Effector CD8-positive, alpha-beta T cell (primary cell): ENCODE measurements around the gene TMEM117.

Experiments used
- DNase-seq: peaks from one replicate; lab custom pipeline; 2025; lab: John Stamatoyannopoulos, UW

TMEM117 gene

DNA sequence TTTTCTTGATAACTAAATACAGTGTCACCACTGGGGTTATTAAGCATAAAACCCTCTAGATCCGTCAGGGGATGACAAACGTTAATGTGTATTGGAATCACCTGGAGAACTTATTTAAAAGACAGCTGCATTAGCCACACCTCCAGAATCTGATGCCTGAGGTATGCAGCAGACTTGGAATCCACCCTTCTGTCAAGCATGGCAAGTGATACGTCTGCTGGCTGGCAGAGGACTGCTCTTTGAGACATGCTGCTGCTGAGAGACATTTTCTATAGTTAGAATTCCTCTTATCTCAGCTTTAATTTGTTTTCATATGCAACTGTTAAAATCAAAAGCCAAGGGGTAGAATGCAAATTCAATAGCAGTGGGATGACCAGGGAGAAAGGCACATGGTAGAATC lies 544.0 kb downstream of the TMEM117 start:
- DNase-seq: no peak

DNA sequence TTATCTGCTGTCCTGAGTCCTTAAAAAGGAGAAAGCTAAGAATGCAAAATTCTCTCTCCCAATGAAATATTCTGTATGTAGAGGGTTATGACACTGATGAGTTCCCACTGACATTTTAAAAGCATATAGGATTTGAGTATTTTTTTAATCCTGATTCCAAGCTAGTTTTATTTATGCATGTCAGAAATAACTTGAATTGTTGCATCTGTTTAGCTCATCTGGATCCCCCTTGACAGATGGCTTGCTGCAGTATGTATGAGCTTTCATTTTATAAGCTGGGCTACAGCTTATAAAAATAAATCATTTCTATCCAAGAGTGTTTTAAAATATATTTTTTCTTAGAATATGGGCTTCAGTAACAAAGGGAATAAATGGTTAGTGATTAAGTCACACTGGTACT lies 545.0 kb downstream of the TMEM117 start:
- no peak for DNase-seq

DNA sequence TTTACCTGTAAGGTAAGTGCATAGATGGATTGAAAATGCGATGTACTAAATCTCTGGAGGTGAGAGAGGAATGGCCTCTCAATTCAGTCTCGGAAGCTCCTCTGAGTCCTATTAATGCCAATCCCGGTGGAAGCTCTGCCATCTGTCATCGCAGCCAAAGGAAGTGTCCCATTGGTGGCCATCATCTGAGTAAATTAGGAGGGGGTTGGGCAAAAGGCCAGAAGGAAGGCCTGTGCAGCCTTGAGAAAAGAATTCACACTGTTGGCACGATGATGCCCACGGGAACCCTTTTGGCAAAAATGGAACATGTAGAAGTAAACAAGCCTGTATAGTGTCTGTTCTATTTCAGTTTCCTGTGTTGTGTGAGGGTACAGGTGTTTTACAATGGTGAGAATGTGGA lies 545.5 kb downstream of the TMEM117 start:
- DNase-seq: no peak

GRCh38 chr12:44384136-44384535 lies 548.3 kb downstream of the TMEM117 start:
- DNase-seq: no peak

DNA sequence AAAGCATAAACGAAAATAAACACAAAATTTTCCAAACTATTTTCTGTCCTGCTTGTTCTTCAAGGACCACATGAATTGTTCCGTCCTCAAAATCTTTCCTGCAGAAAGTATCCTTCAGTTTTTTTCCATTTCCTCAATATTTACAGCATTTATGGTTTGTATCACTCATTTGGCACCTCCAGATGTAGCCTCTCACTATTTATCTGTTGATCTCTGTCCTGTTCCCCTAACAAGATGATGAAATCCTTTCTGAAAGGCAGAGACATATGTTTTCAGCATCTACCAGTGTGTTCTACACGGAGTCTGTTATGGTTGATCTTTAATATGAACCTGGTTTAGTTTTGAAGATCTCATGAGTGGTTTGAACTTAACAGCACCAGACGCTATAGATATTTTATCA lies 550.1 kb downstream of the TMEM117 start:
- no peak for DNase-seq

DNA sequence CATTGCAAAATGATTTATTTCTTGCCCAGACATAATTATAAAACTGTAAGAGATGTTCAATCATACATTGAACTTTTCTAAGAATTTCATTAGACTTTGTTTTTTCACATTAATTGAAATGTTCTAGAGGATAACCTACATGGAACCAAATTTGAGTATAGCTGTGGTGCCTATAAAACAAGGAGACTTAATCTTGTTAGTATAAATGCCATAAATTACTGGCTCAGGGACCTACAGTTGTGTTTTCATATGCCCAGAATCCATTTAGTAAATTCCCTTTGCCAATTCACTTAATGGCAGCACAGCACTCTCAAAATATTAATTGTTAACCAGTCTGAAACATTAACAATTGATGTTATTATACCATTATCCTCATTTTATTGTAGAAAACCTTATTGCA lies 551.7 kb downstream of the TMEM117 start:
- no peak for DNase-seq

GRCh38 chr12:44389038-44389437 lies 553.2 kb downstream of the TMEM117 start:
- DNase-seq: no peak

- DNase-seq: no peak
These were observed 554.0 kb downstream of the TMEM117 start for GRCh38 chr12:44389896-44390295.

DNA sequence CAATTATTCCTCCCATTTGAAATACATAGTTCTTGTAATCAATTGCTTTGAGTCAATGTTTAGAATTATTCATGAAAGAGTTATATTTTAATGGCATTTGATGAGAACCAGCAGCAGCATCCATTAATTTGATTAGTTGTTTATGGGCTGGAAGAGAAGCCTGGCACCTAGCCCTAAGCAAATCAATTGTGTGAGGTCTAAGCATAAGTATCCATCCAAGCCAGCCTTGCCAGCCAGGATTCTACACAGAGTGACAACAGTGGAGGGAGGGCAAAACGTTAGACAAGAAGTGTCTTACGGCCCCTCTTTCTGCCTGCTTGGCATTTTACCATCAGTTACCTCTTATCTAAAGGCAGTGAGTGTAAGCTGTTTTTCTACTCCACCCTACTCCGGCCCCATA lies 561.8 kb downstream of the TMEM117 start:
- no peak for DNase-seq

- DNase-seq: no peak
These were observed 567.3 kb downstream of the TMEM117 start for GRCh38 chr12:44403185-44403584.

- no peak for DNase-seq
These were observed 569.4 kb downstream of the TMEM117 start for GRCh38 chr12:44405297-44405696.

DNA sequence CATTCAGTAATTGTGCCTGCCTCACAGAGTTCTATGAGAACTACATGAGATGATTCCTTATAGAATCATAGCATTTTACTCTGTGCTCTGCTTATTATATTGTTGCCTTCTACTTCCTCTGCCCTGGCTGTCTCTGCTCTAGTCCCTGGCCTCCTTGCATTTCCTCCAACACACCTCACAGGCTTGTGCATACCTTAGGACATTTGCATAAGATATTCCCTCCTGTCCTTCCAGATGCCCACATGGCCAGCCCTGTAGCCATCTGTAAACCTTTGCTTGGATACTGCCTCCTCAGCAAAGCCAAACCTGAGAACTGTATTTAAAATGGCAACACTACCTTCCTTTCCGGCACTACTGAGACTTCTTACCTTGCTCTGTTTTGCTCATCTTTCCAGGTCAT lies 586.7 kb downstream of the TMEM117 start:
- no peak for DNase-seq

- no peak for DNase-seq
These were observed 592.9 kb downstream of the TMEM117 start for GRCh38 chr12:44428825-44429224.

GRCh38 chr12:44431647-44432343 lies 595.9 kb downstream of the TMEM117 start:
- no peak for DNase-seq

DNA sequence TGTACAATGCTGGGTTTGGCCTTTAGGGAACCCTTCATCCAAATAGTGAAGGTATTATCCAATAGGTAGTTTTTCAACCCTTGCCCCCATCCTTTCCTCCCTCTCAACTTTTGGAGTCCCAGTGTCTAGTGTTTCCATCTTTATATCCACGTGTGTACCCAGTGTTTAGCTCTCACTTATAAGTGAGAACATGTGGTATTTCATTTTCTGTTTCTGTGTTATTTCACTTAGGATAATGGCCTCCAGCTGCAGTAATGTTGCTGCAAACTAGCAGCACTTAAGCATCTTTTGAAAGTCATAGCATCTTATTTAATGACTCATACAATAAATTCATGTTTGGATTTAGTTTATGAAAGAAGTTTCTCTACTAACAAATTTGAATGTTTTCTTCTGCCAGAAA lies 597.8 kb downstream of the TMEM117 start:
- DNase-seq: no peak

DNA sequence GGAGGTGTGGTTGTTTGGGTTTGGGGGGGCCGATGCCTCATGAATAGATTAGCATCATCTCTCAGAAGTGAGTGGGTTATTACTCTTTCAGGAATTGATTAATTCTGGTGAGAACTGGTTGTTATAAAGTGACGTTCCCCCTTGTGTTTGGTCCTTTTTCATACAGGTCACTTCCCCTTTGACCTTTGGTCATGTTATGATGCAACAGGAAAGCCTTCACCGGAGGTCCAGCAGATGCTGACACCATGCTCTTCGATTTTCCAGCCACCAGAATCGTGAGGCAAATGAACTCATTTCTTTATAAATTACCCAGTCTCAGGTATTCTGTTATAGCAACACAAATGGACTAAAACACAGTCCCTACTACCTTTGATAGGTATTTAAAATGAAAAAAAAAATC lies 600.9 kb downstream of the TMEM117 start:
- no peak for DNase-seq
